DOHH2 (cell line): ENCODE results near the gene OR10A5.
"Not testable (repeated sequence)": the region's sequence is repeated elsewhere in the genome, so short reads cannot be mapped to it uniquely, and the experiment has no call there.

Experiments
- H3F3A ChIP-seq: fragments of 200-600 bp; sonication (generic), shearing (Covaris generic); 2 replicates; pipeline ENCODE4 v1.6.0; 2016; ENCODE audit warnings: antibody characterized with exemption, mild to moderate bottlenecking; ENCODE audit not compliant: control insufficient read depth, insufficient read depth
- H3K27ac ChIP-seq: fragments of 200-600 bp; sonication (generic); 2 replicates; pipeline ENCODE4 v1.5.1; 2014; ENCODE audit warnings: low read depth, mild to moderate bottlenecking, low read length, moderate library complexity
- H3K27me3 ChIP-seq: fragments of 200-600 bp; sonication (generic); 2 replicates; pipeline ENCODE4 v1.6.1; 2014; ENCODE audit warnings: mild to moderate bottlenecking, low read length, mixed read lengths; ENCODE audit not compliant: control insufficient read depth
- H3K36me3 ChIP-seq: fragments of 200-600 bp; sonication (generic); 2 replicates; pipeline ENCODE4 v1.6.1; 2014; ENCODE audit warnings: mild to moderate bottlenecking, low read length, moderate library complexity, mixed read lengths; ENCODE audit not compliant: control insufficient read depth
- H3K4me1 ChIP-seq: fragments of 200-600 bp; sonication (generic); 2 replicates; pipeline ENCODE4 v1.6.1; 2014; ENCODE audit warnings: mild to moderate bottlenecking, low read length, mixed read lengths; ENCODE audit not compliant: control insufficient read depth
- H3K4me2 ChIP-seq: fragments of 200-600 bp; sonication (generic); 2 replicates; pipeline ENCODE4 v1.6.0; 2014; ENCODE audit warnings: mild to moderate bottlenecking, low read length, moderate library complexity
- H3K4me3 ChIP-seq: fragments of 200-600 bp; sonication (generic); 2 replicates; pipeline ENCODE4 v1.5.1; 2014; ENCODE audit warnings: mild to moderate bottlenecking, low read length, mixed read lengths
- H3K79me2 ChIP-seq: fragments of 200-600 bp; sonication (generic); 2 replicates; pipeline ENCODE4 v1.6.1; 2014; ENCODE audit warnings: mild to moderate bottlenecking, low read length, mixed read lengths; ENCODE audit not compliant: control insufficient read depth
- H3K9me2 ChIP-seq: fragments of 200-600 bp; sonication (generic); replicated peaks from 2 replicates; pipeline ENCODE4 v1.6.1; 2014; ENCODE audit warnings: mild to moderate bottlenecking, low read length, mixed read lengths; ENCODE audit not compliant: control insufficient read depth
- H3K9me3 ChIP-seq: fragments of 200-600 bp; sonication (generic); 2 replicates; pipeline ENCODE4 v1.6.1; 2014; ENCODE audit warnings: antibody characterized with exemption, low read length, mixed read lengths; ENCODE audit not compliant: control insufficient read depth, insufficient read depth
- H4K20me1 ChIP-seq: fragments of 200-600 bp; sonication (generic); 2 replicates; pipeline ENCODE4 v1.6.0; 2014; ENCODE audit warnings: low read depth, mild to moderate bottlenecking, antibody characterized with exemption, low read length, moderate library complexity; ENCODE audit not compliant: control insufficient read depth, insufficient read depth
- CTCF ChIP-seq: fragments of 200-600 bp; sonication (generic); IDR thresholded peaks from one replicate; pipeline ENCODE4 v1.5.1; 2014; ENCODE audit warnings: antibody characterized with exemption, mild to moderate bottlenecking, low read depth, low read length; ENCODE audit not compliant: poor library complexity, severe bottlenecking
- EZH2phosphoT487 ChIP-seq: fragments of 200-600 bp; sonication (generic); IDR thresholded peaks from 2 replicates; pipeline ENCODE4 v1.6.1; 2017; ENCODE audit warnings: borderline replicate concordance, mild to moderate bottlenecking, antibody characterized with exemption, low read length, moderate library complexity, mixed read lengths

OR10A5 gene

GRCh38 chr11:6844356-6844755, 1.1 kb upstream of the OR10A5 start:
- Histone ChIP-seq H3K27ac (no peak overlapping the region), H3F3A (no peaks in the 10 kb centered on the region), H3K9me3 (no peaks in the 10 kb centered on the region), H3K4me1 (no peaks in the 10 kb centered on the region), H3K4me3 (no peak overlapping the region), H4K20me1 (no peaks in the 10 kb centered on the region), H3K79me2 (no peaks in the 10 kb centered on the region), H3K27me3 (no peaks in the 10 kb centered on the region), H3K9me2 (no peaks in the 10 kb centered on the region), H3K36me3 (no peaks in the 10 kb centered on the region), H3K4me2 (no peak overlapping the region)
- TF ChIP-seq EZH2phosphoT487 (no peak), CTCF (no peak)

- Histone ChIP-seq H3K4me3 (no peak overlapping the region), H3K4me1 (no peaks in the 10 kb centered on the region), H3K27me3 (no peaks in the 10 kb centered on the region), H3K9me3 (no peaks in the 10 kb centered on the region), H3K79me2 (no peaks in the 10 kb centered on the region), H3F3A (no peaks in the 10 kb centered on the region), H3K36me3 (no peaks in the 10 kb centered on the region), H3K27ac (no peak overlapping the region), H4K20me1 (no peaks in the 10 kb centered on the region), H3K4me2 (no peak overlapping the region), H3K9me2 (no peaks in the 10 kb centered on the region)
- TF ChIP-seq CTCF: no peak
- TF ChIP-seq EZH2phosphoT487: no peak
These were observed 5.0 kb downstream of the OR10A5 start for GRCh38 chr11:6850526-6850925.

GRCh38 chr11:6854801-6855200, 9.3 kb downstream of the OR10A5 start:
- H3K4me2 ChIP-seq, H3F3A ChIP-seq, H3K27me3 ChIP-seq, H3K9me3 ChIP-seq, H3K27ac ChIP-seq, H4K20me1 ChIP-seq, H3K4me1 ChIP-seq, H3K4me3 ChIP-seq, H3K36me3 ChIP-seq, H3K79me2 ChIP-seq, H3K9me2 ChIP-seq: not testable (repeated sequence)

GRCh38 chr11:6855971-6856541, 10.6 kb downstream of the OR10A5 start:
- H3K4me1 ChIP-seq: no peaks in the 10 kb centered on the region
- no peaks in the 10 kb centered on the region for H3F3A ChIP-seq
- no peak overlapping the region for H3K4me3 ChIP-seq
- H4K20me1 ChIP-seq: no peaks in the 10 kb centered on the region
- TF ChIP-seq CTCF (no peak), EZH2phosphoT487 (no peak)
- H3K9me3 ChIP-seq: no peaks in the 10 kb centered on the region
- H3K9me2 ChIP-seq: no peaks in the 10 kb centered on the region
- H3K4me2 ChIP-seq: no peak overlapping the region
- no peaks in the 10 kb centered on the region for H3K79me2 ChIP-seq
- no peak overlapping the region for H3K27ac ChIP-seq
- no peaks in the 10 kb centered on the region for H3K36me3 ChIP-seq
- H3K27me3 ChIP-seq: no peaks in the 10 kb centered on the region
